Transverse colon (tissue), 3 donors: Measurements from ENCODE around the gene UHRF1.

Experiments
- CTCF ChIP-seq, 5 experiments: fragments of 200-600 bp in 3 of 5; fragments of 450-650 bp in 2 of 5; sonication (generic) in 3 of 5; IDR thresholded peaks; 1 replicate in 2 of 5; 2 replicates in 3 of 5; pipeline ENCODE4 v1.5.1; 2016 to 2017; ENCODE audit warnings: antibody characterized with exemption in 5 of 5, inconsistent platforms in 3 of 5, mild to moderate bottlenecking in 2 of 5, moderate library complexity in 1 of 5
- POLR2A ChIP-seq: fragments of 450-650 bp; IDR thresholded peaks from one replicate; pipeline ENCODE4 v1.6.1; 2016; ENCODE audit warnings: antibody characterized with exemption, mild to moderate bottlenecking, moderate library complexity

- TF ChIP-seq CTCF (IDR thresholded peaks at IDR 0.05) (no peak), POLR2A (no peak)
These were observed 42.5 kb upstream of the UHRF1 start for GRCh38 chr19:4866595-4867424.
